ENCODE data around the gene UPB1.

The UPB1 gene

DNA sequence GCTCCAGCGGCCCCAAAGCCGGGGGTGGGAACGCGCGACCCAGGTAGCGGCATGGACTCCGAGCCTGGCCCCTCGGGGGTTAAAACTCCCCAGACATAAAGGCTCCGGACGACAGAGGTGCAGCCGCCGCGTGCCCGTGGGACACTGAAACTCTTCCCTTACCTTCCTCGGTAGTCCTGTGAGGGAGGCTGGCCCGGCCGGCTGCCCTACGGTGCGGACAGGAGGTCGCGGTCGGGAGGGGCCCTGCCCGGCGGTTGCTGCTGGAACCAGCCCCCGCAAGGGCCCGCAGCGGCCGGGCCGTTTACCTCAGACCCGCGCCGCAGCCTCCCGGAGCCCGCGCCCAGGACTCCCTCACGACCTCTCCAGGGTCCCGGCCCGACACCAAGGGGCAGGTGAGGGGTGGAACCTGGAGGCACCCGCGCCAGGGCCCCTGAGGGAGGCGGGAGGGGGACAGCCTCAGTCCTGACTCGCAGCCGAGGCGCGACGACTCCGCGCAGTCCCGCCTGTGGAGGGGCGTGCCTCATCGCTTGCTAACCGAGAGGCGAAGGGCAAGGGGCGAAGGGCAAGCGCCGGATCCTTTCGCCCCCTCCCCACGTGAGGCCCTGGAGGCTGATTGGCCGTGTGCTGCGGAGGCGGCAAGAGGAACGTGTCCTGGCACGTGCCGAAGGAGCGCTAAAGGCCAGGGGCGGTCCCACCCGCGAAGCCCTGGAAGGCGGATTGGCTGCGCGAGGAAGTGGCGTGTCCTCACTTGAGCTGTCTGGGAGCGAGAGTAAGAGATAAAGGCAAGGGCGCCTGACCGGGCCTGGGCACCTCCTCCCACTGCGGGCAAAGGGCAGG, at the start of gene UPB1:
Gene UPB1, plus strand, starts transcription at position 805 of the 837 bp plus-strand sequence. CDS start 72 bp downstream, outside the sequence.
- H3K4me3 ChIP-seq (ENCODE audit: low read depth, low read length), result peak within 1 kb of the TSS; percentile 4

DNA sequence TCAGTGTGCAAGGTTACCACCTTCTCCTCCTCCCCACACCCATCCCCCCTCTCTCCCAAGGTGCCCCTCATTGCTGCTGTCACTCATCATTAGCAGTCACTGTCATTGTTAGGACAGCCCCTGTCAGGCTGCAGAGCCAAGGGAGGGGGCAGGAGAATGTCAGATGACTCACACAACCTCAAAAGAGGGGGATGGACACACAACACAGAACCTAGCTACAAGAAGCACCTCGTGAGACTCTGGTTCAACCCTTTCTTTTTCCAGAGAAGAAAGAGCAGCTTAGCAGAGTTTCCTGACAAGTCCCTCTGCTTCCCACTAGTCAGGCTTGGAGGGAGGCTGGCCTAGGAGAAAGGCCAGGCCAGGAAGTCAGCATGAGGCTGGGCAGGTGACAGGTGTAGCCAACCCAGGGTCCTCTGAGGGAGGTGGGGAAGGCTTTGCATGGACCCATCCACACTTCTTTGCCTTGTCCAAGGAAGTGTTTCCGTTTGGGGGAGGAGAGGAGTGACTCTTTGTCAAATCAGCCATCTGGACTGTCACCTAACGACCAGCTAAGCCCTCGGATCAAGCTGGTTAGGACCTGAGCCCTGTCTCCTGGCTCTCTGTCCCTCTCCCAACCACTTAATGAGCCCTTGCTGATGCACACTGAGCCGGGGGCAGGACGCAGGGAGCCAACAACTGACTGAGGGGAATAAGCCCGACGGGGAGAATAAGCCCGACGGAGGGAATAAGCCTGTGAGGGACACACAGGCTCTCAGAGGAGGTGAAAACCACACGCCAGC, 49.5 kb upstream of the UPB1 start:
- H3K4me3 ChIP-seq (ENCODE audit: low read depth, low read length), result no peak overlapping the region

DNA sequence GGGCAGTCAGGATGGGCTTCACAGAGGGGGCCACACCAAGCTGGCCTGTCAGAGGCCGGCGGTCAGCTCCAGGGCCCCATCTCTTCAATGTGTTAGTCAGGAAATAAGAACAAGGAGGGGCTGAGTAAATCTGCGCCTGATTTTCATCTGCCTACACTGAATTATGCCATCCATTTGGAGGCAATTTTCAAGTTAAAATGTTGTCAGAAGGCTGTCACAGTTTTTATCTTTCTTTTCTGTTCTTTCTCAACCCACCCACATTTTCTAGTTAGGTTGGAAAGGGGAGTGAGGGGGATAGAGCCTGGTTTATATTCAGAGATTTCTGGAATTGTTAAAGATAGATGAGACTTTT, 48.9 kb upstream of the UPB1 start:
- no peak overlapping the region for H3K4me3 ChIP-seq (ENCODE audit: low read depth, low read length)

DNA sequence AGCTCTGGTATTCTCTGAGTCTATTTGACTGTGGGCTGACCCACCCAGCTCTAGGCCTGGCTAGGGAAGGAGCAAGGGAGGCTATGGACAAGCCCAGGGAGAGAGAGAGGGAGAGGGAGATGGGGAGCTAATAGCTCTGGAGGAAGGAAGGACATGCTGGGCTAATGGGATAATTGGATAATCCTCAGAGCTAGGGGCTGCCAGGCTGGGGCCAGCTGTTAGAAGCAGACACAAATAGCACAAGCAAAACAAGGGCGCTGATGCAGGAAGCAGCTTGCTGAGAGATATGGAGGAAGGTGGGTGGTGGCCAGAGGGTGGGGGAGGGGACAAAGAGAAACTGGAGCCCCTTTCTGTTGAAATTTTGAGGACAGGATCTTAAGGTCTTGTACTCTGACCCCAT, 44.5 kb upstream of the UPB1 start:
- H3K4me3 ChIP-seq (ENCODE audit: low read depth, low read length), result no peak overlapping the region

DNA sequence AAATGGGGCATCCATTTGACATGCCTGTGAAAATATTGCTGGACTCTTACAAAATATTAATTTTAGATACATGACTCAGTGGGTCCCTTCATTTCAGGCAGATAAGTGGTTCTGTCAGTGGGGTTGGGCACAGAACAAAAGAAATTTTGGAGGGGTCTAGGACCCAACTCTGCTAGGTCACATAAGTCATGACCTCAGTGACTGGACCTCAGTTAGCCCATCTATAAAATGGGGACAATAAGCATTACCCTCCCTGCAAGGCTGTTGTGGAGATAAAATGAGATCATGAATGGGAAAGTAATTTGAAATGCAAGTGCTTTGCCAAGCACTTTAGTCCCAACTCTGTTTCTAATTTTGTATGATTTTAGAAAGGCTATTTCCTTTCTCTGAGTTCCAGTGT, 44.0 kb upstream of the UPB1 start:
- H3K4me3 ChIP-seq (ENCODE audit: low read depth, low read length), result no peak overlapping the region

GRCh38 chr22:24453853-24454252, 41.3 kb upstream of the UPB1 start:
- no peak overlapping the region for H3K4me3 ChIP-seq (ENCODE audit: low read depth, low read length)

DNA sequence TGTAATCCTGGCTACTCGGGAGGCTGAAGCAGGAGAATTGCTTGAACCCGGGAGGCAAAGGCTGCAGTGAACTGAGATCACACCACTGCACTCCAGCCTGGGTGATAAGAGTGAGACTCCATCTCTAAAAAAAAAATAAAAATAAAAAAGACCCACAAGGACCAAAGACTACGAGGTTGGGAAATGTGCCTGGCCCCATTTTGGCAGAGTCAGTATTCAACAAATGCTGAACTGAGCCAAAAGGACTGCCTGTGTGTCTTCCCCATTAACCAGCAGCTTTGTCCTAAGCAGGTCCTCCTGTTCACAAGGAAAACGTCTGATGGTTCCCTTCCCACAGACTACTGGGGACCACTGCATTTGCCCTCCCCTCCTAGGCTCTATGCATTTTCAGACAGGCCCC, 40.1 kb upstream of the UPB1 start:
- H3K4me3 ChIP-seq (ENCODE audit: low read depth, low read length), result no peak overlapping the region

GRCh38 chr22:24455751-24456426, 39.2 kb upstream of the UPB1 start:
- H3K4me3 ChIP-seq (ENCODE audit: low read depth, low read length), result no peak overlapping the region

- no peak overlapping the region for H3K4me3 ChIP-seq (ENCODE audit: low read depth, low read length)
Measured at GRCh38 chr22:24457894-24458420, 37.2 kb upstream of the UPB1 start.

- H3K4me3 ChIP-seq (ENCODE audit: low read depth, low read length), result no peak overlapping the region
Measured at GRCh38 chr22:24459911-24460310, 35.2 kb upstream of the UPB1 start.

DNA sequence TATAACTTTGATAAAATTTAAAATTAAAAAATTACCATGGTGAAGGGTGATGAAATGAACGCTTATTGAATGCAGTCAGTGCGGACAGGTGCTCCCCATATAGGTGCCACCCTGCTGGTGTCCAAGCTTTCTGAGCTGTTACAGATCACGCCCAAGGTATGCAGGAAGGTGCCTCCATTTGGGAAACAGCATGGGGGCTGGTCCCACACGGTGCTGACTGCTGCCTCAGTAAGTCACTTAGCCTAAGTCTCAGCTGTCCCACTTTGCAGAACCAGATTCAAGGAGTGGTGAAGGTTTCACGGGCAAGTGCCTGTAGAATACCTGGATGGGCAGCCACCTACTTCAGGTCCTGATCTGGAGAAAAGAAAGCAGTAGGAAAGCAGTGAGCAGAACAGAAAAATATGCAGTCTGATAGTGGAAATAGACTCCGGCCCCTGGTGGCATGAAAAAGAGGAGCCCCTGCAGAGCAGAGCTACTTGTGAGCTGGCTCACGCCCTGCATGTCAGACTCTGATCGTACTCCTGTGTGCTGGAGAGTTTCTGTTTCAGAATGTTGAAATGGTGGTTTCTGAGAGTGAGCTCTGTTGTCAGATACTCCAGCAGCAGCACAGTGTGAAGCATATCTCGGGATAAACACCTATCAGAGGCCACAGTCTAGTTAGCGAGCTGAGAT, 34.6 kb upstream of the UPB1 start:
- H3K4me3 ChIP-seq (ENCODE audit: low read depth, low read length), result no peak overlapping the region

GRCh38 chr22:24463071-24463760, 31.9 kb upstream of the UPB1 start:
- no peak overlapping the region for H3K4me3 ChIP-seq (ENCODE audit: low read depth, low read length)

DNA sequence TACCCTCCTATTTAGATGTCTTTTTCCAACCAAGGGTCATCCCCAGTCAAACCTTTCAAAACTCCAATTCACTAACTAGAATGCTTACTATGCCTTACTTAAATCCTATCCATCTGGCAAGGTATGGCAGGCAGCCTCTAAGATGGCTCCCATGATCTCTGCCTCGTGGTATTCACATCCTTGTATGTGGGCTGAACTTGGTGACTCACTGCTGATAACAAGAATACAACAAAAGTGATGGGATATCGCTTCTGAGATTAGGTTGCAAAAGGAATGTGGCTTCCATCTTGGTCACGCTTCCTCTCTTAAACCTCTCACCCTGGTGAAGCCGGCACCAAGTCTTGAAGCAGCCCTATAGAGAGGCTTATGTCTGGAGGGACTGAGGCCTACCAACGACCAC, 29.6 kb upstream of the UPB1 start:
- no peak overlapping the region for H3K4me3 ChIP-seq (ENCODE audit: low read depth, low read length)

- H3K4me3 ChIP-seq (ENCODE audit: low read depth, low read length), result no peak overlapping the region
Measured at GRCh38 chr22:24465975-24466374, 29.2 kb upstream of the UPB1 start.

DNA sequence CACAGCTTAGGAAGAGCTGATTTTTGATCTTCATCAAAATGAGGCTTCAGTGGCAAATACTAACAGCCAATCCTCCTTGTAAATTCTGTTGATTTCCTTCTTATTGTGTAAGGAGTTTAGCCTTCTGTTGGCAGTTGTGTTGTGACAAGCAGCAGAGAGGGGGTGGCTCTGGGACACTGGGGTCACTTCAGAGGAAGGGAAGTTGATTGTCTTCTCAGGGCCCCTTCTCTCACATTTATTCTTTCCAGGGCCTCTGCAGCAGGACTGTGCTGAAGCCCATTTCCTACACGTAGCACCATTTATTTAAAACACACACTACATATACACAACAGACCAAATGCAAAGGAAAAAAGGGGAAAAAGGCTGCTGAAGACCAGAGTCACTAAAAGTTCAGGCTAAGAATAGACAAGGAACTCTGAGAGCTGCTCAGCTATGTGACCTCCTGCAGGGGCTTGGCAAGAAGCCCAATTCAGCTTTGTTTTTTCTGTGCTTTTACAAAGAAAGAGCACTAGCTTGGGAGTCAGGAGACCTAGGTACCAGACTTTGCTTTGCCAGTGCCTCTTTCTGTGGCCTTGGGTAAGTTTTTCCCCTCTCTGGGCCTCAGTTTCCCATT, 28.3 kb upstream of the UPB1 start:
- H3K4me3 ChIP-seq (ENCODE audit: low read depth, low read length), result no peak overlapping the region

DNA sequence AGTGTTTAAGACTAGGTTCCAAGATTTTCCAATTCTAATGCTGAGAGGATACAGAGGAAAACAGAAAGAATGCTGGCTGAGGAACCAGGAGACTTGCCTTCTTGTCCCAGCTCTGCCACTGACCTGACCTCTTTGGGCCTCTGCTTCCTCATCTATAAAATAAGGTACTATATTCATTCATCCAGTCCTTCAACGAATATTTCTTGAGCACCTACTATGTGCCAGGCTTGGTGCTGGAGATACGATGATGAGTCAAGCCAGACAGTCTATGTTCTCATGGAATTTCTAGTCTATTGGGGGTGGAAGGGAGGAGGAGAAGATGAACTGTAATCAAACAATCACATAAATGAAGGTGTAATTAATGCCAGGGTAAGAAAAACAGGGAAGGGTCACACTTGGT, 27.8 kb upstream of the UPB1 start:
- H3K4me3 ChIP-seq (ENCODE audit: low read depth, low read length), result no peak overlapping the region

DNA sequence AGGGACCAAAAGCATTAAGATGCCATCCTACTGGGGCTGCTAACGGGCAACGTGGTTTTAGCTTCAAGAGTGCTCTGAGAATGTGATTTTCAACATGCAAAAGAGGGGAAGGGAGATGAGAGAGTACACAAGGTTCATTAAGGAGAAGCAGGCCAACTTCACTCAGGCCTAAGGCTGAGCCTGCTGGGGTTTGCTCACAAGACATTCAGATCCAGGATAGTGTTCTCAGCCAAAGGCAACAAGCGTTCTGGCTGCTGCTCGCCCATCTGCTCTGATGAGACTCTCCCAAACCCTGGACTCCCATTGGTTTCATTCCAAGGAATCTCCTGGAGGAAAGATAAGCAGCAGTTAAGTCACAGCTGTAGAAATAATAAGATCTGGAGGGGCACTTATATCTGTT, 23.6 kb upstream of the UPB1 start:
- H3K4me3 ChIP-seq (ENCODE audit: low read depth, low read length), result no peak overlapping the region

DNA sequence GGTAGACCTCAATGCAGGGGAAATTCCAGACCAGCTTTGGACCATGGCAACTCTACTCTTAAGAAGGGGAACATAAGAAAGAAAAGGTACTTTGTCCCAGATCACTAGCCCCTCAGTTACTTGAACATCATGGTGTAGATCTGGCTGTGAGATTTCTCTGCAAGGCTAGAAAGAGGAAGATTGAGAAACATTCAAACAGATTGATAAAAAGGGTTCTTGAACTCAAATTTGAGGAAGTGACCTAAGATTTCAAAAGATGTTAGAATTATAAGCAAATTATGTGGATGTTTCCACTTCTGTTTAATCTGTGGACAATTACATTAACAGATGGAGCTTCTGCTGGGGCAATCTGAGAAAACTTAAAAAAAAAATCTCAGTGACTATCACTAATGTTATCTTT, 21.8 kb upstream of the UPB1 start:
- no peak overlapping the region for H3K4me3 ChIP-seq (ENCODE audit: low read depth, low read length)

- no peak overlapping the region for H3K4me3 ChIP-seq (ENCODE audit: low read depth, low read length)
Measured at GRCh38 chr22:24474221-24474620, 20.9 kb upstream of the UPB1 start.

DNA sequence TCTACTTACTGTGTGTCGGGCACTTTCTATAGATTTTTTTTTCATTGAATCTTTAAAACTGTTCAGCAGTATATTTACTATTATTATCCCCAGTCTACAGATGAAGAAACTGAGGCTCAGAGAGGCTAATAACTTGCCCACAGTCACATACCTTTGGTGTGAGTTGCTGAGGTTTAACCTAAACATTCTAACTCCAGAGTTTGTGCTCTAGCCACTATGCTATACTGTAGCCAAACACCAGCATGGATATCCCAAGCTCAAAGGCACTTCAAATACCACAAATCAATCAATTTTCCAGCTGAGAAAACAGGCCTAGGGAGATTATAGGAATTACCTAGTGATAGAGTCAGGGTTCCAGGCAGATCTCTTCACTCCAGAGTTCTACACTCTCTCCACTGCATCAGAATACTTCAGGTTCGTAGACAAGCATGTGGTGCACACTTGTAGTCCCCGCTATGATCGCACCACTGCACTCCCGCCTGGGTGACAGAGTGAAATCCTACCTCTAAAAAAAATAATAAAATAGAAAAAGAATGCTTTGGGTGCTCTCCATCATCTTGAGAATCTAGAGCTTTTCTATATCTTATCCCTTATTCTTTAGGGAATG, 20.4 kb upstream of the UPB1 start:
- H3K4me3 ChIP-seq (ENCODE audit: low read depth, low read length), result no peak overlapping the region
